ENCODE measurements around the gene PLXDC1. TPM values are rescaled to one million over a fixed set of nuclear protein-coding genes. Genes with fewer than 3 reads are reported as not detected.
"Not testable (repeated sequence)": the region's sequence is repeated elsewhere in the genome, so short reads cannot be mapped to it uniquely, and the experiment has no call there.

The PLXDC1 gene
- total RNA-seq, 1 experiment from 2014 or later = 1.5 TPM

- no peak for DNase-seq (ENCODE audit: low spot score)
- in situ Hi-C loops (cut with HindIII; ENCODE audit: low sequenced_read_pairs) = no loop called here
Observed at GRCh38 chr17:39139161-39139511, 12.3 kb downstream of the PLXDC1 start.

DNA sequence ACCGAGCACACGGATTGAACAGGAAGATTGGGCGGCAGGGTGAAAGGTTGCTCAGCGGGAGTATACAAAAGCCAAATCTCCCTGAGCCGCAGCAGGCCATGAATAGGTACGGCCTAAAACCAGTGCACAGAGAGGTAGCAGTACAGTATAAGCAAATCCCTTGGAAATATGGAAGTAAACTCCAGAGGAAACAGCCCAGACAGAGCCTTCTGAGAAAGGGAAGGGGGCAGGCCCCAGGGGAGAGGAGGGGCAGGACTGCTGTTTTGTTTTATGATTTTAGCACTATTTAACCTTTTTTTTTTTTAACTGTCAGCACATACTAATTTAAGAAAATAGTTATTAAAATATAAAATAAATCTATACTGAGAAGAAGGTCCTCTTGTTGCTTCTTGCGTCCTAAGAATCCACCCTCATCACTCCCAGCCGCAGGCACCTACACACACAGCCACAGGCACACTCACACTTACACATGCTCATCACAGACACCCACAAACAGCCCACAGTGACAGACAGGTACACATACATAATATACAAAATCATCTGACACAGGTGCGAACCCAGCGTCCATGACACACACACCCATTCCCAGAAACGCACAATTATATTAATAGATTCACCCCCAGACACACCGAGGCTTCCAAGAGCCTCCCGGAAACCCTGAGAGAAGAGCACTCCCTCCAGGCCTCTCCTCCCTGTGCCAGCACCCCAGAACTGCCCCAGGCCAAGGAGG lies 12.8 kb downstream of the PLXDC1 start:
- DNase-seq (ENCODE audit: low spot score) = no peak
- in situ Hi-C loops (cut with HindIII; ENCODE audit: low sequenced_read_pairs) = no loop called here

GRCh38 chr17:39134878-39135277 lies 16.6 kb downstream of the PLXDC1 start:
- in situ Hi-C loops (cut with HindIII; ENCODE audit: low sequenced_read_pairs) = no loop called here
- no peak for DNase-seq (ENCODE audit: low spot score)

GRCh38 chr17:39132192-39132610 lies 19.2 kb downstream of the PLXDC1 start:
- no peak for DNase-seq (ENCODE audit: low spot score)

DNA sequence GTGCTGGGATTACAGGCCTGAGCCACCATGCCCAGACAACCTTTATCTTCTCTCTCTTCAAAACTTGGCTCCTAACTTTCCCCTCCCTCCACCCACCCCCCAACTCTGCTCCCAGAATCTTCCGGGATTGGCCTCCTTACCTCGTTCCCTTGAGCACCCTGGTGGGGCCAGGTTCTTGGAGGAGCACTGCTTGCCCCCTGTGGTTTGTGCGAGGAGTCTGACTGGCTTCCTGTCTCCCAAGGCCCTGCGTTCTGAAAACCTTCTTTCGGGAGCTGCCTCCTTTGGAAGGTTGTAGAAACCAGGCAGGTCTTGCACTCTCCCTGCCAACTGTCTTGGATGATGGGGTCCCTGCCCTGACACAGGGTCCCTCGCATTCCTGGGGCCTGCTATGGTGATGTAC lies 19.8 kb downstream of the PLXDC1 start:
- in situ Hi-C loops (cut with HindIII; ENCODE audit: low sequenced_read_pairs) = no loop called here
- DNase-seq (ENCODE audit: low spot score) = no peak

More at GRCh38 chr17:39132192-39132610, 19.2 kb downstream of the PLXDC1 start:
- in situ Hi-C loops (cut with HindIII; ENCODE audit: low sequenced_read_pairs) = no loop called here

- DNase-seq (ENCODE audit: low spot score) = no peak
- in situ Hi-C loops (cut with HindIII; ENCODE audit: low sequenced_read_pairs) = no loop called here
Observed at GRCh38 chr17:39130205-39130604, 21.2 kb downstream of the PLXDC1 start.

DNA sequence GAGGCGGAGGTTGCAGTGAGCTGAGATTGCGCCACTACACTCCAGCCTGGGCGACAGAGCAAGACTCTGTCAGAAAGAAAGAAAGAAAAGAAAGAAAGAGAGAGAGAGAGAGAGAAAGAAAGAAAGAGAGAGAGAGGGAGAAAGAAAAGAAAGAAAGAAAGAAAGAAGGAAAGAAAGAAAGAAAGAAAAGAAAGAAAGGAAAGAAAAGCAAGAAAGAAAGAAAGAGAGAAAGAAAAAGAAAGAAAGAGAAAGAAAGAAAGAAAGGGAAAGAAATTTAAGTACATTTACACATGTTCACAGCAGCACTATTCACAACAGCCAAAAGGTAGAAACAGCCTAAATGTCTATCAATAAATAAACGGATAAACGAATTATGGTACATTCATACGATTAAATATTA lies 21.9 kb downstream of the PLXDC1 start:
- in situ Hi-C loops (cut with HindIII; ENCODE audit: low sequenced_read_pairs); DNase-seq (ENCODE audit: low spot score): not testable (repeated sequence)

DNA sequence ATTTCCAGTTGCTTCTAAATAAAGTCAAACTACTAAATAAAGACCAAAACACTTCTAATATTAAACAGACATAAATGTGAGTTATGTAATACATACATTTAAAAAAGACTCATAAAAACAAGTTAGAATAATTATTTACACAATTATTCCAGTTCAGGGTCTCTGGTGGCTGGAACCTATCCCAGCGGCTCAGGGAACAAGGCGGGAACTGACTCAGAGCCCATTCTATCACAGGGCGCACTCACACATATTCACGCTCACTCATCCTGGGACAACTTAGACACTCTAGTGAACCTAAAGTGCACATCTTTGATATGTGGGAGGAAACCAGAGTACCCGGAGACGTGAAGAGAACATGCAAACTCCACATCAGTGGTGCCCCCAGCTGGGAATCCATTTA lies 25.0 kb downstream of the PLXDC1 start:
- in situ Hi-C loops (cut with HindIII; ENCODE audit: low sequenced_read_pairs) = no loop called here
- DNase-seq (ENCODE audit: low spot score) = no peak

DNA sequence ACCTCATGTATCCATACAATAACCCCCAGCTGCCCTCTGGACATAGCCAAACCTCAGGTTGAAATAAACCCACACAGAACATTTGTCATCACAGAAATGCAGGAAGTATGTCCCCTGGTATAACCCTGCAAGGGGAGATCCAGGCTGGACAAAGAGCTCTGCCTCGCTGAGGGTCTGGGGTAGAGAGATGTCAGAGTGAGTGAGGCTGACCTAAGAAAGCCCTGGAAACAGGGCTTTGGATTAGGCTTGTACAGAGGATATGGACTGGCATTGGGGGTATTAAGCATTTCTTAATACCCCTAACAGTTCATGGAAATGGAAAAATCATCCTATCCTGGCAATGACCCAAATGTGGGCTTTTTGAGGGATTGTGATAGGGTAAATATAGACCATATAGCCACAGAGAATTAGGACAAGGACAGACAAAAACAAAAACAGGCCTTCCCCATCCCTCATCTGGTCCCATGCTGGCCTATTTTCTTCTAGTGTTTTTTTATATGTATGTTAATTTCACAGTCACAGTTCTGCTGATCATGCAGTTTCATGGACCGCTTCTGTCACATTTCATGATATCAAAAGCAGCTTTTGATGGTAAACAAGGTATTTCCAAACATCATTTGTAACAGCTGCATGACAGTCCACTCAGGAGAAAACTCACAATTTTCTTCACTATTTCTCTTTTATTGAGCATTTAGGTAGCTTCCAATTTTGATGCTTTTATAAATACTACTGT lies 26.1 kb downstream of the PLXDC1 start:
- no peak for DNase-seq (ENCODE audit: low spot score)
- in situ Hi-C loops (cut with HindIII; ENCODE audit: low sequenced_read_pairs) = no loop called here

DNA sequence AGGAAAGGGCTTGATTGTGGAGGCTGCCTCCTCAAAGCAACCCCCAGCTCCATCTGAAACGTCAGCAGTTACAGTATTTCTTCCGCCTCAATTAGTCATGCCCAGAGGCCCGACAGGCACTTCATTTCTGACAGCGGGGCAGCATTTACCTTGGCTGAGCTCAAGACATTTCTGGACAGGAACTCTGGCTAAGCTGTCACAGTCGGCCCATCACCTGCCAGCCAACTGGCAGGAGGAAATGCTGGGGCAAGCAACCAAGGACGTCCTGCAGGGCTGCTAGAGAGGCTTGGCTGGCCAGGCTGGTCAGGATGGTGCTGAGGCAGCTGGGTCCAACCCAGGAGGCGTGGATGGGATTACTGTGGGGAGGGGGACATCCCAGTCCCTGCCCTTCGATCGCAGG lies 27.8 kb downstream of the PLXDC1 start:
- peak; percentile 98 for DNase-seq (ENCODE audit: low spot score)
- in situ Hi-C loops (cut with HindIII; ENCODE audit: low sequenced_read_pairs) = no loop called here

- no peak for DNase-seq (ENCODE audit: low spot score)
- in situ Hi-C loops (cut with HindIII; ENCODE audit: low sequenced_read_pairs) = no loop called here
Observed at GRCh38 chr17:39122991-39123390, 28.4 kb downstream of the PLXDC1 start.

DNA sequence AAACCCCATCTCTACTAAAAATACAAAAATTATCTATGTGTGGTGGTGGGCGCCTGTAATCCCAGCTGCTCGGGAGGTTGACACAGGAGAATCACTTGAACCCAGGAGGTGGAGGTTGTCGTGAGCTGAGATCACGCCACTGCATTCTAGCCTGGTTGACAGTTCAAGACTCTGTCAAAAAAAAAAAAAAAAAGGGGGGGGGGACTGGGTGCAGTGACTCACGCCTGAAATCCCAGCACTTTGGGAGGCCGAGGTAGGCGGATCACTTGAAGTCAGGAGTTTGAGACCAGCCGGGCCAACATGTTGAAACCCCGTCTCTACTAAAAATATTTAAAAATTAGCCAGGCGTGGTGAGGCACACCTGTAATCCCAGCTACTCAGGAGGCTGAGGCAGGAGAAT lies 29.5 kb downstream of the PLXDC1 start:
- in situ Hi-C loops (cut with HindIII; ENCODE audit: low sequenced_read_pairs); DNase-seq (ENCODE audit: low spot score): not testable (repeated sequence)

DNA sequence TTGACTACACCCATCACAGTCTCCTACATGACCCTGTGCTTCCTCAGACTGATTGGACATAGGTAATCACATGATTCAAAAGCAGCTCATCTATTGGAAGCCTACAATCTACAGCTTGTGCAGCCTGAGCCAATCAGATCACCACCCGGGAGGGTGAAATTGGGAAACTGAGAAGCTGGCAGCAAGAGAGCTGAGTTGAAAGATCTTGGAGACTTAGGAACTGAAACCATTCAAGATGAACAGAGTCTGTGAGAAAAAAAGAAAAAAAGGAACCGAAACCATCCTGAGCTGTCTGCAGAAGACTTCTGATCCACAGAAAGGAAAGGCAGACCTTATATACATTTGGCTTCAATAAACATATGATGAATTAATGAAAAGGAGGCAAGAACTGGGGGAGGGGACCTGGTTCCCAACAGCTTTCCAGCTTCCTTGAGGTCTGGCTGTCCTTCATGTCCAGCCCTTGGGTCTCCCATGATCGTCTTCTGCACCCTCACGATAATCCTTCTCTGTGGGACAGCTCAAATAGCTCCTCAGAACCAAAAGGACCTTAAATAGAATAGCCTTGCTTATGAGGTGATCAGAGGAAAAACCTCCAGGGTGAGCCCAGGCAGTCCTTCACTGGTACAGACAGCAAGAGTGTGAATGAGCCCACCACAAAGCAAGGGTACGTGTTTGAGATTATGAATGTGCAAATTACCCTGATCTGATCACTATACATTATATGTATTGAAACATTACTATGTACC lies 32.6 kb downstream of the PLXDC1 start:
- DNase-seq (ENCODE audit: low spot score) = peak; percentile 5
- in situ Hi-C loops (cut with HindIII; ENCODE audit: low sequenced_read_pairs) = no loop called here

DNA sequence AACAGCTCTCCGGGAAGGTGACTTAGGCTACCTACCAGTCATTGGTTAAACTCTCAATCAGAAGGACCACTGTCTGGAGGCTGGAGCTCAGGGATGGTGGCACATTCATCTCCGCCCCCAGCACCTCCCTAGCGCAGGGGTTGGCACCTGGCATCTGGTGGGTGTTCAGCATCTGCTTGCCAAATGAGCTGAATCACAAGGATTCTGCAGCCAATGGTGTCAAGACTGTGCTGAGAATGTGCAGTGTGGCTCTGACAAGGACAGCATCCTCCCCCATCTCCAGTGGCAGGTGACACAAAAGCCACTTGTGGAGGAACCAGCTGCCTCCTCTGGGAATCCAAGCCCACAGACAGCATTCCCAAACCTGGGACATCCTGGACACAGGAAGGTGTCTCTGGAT lies 35.2 kb downstream of the PLXDC1 start:
- in situ Hi-C loops (cut with HindIII; ENCODE audit: low sequenced_read_pairs) = no loop called here
- DNase-seq (ENCODE audit: low spot score) = no peak

DNA sequence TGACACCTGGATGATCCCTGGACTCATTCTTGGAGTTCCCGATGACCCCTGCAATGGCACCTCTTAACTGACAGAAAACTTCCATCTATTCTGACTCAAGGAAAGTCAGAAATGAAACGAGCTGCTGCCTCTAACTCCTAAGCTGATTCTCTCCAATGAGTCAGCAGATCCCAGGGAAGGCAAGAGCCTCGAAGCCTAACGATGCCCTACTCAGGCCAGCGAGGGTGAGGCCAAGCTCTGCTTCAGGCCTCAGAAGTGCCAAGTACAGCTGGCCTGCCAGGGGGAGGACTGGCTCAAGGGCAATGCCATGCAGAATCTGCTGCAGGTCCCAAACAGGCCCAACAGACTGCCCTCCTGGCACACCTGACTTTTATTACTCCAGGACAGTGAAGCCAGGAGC lies 36.3 kb downstream of the PLXDC1 start:
- no peak for DNase-seq (ENCODE audit: low spot score)
- in situ Hi-C loops (cut with HindIII; ENCODE audit: low sequenced_read_pairs) = no loop called here

- DNase-seq (ENCODE audit: low spot score) = no peak
- in situ Hi-C loops (cut with HindIII; ENCODE audit: low sequenced_read_pairs) = no loop called here
Observed at GRCh38 chr17:39114723-39115122, 36.7 kb downstream of the PLXDC1 start.

GRCh38 chr17:39113871-39114270 lies 37.6 kb downstream of the PLXDC1 start:
- in situ Hi-C loops (cut with HindIII; ENCODE audit: low sequenced_read_pairs) = no loop called here
- no peak for DNase-seq (ENCODE audit: low spot score)

- in situ Hi-C loops (cut with HindIII; ENCODE audit: low sequenced_read_pairs) = no loop called here
- no peak for DNase-seq (ENCODE audit: low spot score)
Observed at GRCh38 chr17:39110435-39111136, 40.9 kb downstream of the PLXDC1 start.

DNA sequence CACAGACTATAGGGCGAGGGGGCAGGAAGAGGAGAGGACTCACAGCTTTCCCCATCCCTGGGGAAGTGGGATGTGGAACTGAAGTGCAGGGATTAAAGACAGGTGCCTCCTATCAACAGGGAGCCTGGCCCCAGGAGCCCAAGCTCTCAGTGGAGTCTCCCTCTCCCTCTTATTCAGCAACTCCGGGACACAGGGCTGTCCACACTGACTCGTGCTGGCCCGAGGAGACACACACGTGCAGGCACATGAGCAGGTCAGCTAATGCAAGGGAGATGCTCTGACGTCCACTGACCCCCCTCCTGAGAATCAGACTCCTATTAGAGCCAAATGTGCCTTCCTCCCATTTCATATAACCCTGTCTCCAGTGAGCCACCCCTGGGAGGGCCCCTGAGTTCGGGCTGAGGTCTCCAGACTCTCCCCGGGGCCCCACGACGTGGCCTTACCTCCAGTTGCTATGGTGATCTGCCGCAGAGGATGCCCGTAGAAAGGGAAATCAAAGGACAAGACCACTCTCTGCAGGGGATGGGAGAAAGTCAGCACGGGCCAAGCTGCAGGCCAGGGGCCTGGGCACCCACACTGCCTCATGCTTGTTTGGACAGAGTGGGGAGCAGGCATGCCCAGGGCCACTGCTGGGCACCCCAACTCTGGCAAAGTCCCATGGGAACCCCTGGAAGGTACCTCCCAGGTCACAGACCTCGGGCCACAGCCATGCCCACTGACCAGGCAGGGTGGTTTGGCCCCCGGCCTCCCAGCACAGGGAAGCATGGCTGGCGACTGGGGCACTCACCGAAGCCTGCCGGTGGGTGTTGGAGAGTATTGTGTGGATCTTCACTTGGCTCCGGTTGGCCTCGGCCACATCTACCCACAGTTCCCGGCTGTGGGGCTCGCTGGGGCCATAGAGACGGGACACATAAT lies 42.7 kb downstream of the PLXDC1 start:
- no peak for DNase-seq (ENCODE audit: low spot score)
- in situ Hi-C loops (cut with HindIII; ENCODE audit: low sequenced_read_pairs) = no loop called here

Measured in G401 (cell line).